ENCODE measurements around the gene TANGO2. TPM values are rescaled to one million over a fixed set of nuclear protein-coding genes. Genes with fewer than 3 reads are reported as not detected.

The TANGO2 gene
- total RNA-seq, 1 donor from 2014 or later = 19.9 TPM

DNA sequence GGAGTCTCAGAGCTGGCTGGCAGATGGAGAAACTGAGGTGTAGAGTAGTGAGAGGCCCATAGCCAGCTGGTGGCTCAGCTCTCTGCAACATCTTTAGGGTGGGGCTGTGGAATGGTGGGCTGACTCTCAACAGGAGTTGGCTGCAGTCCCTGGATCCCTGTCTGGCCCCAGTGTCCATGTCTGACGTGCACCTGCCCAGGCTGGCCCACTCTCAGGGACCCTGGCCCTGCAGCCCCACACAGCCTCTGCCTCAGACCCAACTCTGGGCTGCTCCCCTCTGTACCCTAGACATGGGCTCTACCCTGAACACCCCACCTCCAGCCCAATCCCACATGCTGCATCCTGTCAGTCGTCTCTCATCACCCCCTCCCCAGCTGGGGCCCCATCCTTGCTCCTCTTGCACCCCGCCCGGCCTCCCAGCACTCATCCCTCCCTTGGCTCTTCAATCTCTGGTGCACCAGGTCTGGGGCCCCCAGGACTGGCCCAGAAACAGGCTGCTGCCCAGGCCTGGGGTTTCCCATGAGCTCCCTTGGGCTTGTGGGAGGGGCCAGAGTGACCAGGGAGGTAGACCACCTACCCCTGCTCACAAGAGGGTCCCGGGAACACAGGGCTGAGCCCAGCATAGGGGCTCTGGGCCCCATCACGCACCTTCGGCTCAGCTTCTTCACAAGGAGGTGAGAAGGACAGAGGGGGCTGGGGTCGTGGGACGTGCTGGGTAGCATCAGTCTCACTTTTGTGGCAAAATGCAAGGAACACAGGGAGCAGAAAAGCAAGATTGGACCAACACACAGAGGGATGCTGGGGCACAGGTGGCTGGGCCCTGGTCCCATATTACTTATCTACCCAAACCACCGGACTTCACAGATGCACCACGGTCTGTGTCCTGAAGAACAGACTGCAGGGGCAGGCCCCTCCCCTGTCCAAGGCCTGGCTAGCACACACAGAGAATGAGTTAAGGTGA is 35.8 kb upstream of the TANGO2 start:
- Mint-ChIP-seq H3K36me3 (ENCODE audit: insufficient read depth) (peaks cover 1% of the 10 kb centered on the region), H3K27ac (no peak overlapping the region), H3K4me3 (ENCODE audit: low read depth) (peak overlapping the region; percentile 58), H3K9me3 (ENCODE audit: low read depth) (no peaks in the 10 kb centered on the region), H3K27me3 (no peaks in the 10 kb centered on the region), H3K4me1 (ENCODE audit: low read depth) (peaks cover 6% of the 10 kb centered on the region)
- DNase-seq (ENCODE audit: low spot score, unreplicated experiment) = no peak
- TF ChIP-seq CTCF (IDR thresholded peaks at IDR 0.05; ENCODE audit: unreplicated experiment) = no peak

DNA sequence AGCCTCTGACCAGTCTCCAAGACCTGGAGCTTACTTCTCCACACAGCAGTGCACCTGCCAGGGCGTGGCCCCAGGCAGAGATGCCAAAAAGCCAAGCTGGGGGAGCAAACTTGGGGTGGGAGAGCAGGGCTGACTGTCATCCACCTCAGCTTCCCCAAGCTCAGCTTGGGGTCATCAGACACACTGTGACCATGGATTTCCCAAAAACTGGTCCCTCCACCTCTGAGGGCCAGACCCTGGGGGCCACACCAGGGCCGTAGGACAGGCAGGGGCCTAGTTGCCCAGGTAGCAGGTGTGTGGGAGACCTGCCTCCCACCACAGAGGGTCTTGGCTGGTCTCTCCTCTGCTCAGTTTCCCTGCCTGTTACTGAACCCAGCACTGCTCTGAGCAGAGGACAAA is 34.9 kb upstream of the TANGO2 start:
- Mint-ChIP-seq H3K9me3 (ENCODE audit: low read depth) (no peaks in the 10 kb centered on the region), H3K27me3 (no peaks in the 10 kb centered on the region), H3K27ac (peak overlapping the region; percentile 59), H3K4me3 (ENCODE audit: low read depth) (peak overlapping the region; percentile 79), H3K4me1 (ENCODE audit: low read depth) (peaks cover 6% of the 10 kb centered on the region), H3K36me3 (ENCODE audit: insufficient read depth) (no peaks in the 10 kb centered on the region)
- no peak for DNase-seq (ENCODE audit: low spot score, unreplicated experiment)
- no peak for TF ChIP-seq CTCF (IDR thresholded peaks at IDR 0.05; ENCODE audit: unreplicated experiment)

GRCh38 chr22:19986410-19987341 is 34.2 kb upstream of the TANGO2 start:
- Mint-ChIP-seq H3K27ac (peak overlapping the region; percentile 59), H3K36me3 (ENCODE audit: insufficient read depth) (no peaks in the 10 kb centered on the region), H3K4me3 (ENCODE audit: low read depth) (peak overlapping the region; percentile 79), H3K9me3 (ENCODE audit: low read depth) (no peaks in the 10 kb centered on the region), H3K4me1 (ENCODE audit: low read depth) (peaks cover 6% of the 10 kb centered on the region), H3K27me3 (no peaks in the 10 kb centered on the region)
- TF ChIP-seq CTCF (IDR thresholded peaks at IDR 0.05; ENCODE audit: unreplicated experiment) = no peak
- DNase-seq (ENCODE audit: low spot score, unreplicated experiment) = peak; percentile 69

GRCh38 chr22:19987394-19988306 is 33.3 kb upstream of the TANGO2 start:
- H3K4me1 Mint-ChIP-seq (ENCODE audit: low read depth) = peaks cover 6% of the 10 kb centered on the region
- H3K4me3 Mint-ChIP-seq (ENCODE audit: low read depth) = peak overlapping the region; percentile 53
- H3K9me3 Mint-ChIP-seq (ENCODE audit: low read depth) = no peaks in the 10 kb centered on the region
- H3K36me3 Mint-ChIP-seq (ENCODE audit: insufficient read depth) = no peaks in the 10 kb centered on the region
- H3K27me3 Mint-ChIP-seq = no peaks in the 10 kb centered on the region
- no peak for DNase-seq (ENCODE audit: low spot score, unreplicated experiment)
- TF ChIP-seq CTCF (IDR thresholded peaks at IDR 0.05; ENCODE audit: unreplicated experiment) = no peak
- peak overlapping the region; percentile 76 for H3K27ac Mint-ChIP-seq
